Measurements from ENCODE around the gene RER1.
"Not testable (repeated sequence)": the region's sequence is repeated elsewhere in the genome, so short reads cannot be mapped to it uniquely, and the experiment has no call there.

RER1 gene

DNA sequence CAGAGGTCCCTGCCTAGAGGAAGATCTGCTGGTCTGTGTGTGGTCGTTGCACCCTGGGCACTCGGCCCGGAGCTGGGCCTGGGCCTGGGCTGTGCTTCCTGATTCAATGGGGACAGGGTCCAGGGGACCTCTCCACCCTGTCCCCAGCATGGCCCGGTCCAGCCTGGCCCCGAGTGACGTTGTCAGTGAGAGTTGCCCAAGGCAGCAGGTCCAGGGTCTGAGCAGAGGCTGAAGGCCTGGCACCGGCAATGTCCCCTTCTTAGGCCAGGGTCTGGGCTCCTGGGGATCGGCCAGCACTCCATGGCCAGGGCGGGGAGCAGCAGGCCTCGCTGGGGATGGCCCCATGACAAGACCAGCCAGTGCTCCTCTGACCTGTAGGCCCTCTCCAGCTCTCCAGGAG, 36.3 kb downstream of the RER1 start:
- DNase-seq (ENCODE audit: low read depth in 2 of 2), result no peak

DNA sequence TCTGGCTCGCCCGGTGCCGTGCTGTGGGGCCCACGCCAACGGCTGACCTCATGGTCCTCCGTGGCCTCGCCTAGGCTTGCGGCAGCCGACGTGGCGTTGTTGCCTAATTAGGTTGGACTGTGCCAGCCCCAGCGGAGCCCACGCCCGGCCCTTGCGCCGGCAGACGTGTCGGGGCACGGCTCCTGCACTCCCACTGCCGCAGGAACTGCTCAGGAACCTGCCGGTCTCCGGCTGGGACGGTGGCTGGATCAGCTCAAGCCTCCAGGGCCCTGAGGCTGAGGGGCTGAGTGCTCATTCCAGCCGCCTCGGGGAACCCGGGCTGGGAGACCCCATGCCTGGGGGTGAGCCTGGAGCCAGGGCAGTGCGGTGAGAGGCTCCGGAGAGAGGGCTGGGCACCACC, 36.8 kb downstream of the RER1 start:
- no peak for DNase-seq (ENCODE audit: low read depth in 2 of 2)

DNA sequence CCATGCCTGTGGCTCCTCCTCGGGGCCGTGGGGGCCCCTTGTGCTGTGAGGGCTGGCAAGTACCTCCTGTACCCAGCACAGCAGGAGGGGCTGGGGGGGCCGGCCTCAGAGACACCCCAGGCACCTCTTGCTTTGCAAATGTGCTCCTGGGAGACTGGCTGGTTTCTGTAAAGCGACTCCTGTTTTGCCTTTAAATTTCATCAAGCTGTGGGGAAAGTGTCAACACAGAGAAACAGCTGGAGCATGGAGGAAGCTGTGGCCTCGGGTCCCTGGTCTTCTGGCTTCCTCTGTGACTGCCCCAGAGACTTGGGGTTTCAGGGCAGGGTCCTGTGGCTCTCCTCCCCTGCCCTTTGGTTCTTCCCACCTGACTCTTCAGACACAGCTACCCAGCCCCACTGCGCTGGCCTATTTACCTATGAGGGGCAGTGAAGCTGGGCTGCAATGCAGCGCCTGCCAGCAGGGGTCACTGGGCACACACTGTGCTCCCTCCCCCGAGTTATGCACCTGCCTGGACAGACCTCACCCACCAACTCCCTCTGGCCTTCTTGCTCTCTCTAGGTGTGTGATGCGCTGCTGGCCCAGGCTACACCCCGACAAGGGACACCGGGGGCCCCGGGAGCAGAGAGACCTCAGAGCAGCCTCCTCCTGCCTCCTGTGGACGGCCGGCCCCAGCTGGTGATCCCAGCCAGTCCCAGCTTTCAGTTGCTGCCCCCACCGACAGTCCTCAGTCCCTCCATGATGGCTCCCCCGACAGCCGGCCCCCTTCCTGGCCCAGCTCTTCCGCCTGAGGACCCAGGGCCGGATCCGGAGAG, 38.3 kb downstream of the RER1 start:
- no peak for DNase-seq (ENCODE audit: low read depth in 2 of 2)

DNA sequence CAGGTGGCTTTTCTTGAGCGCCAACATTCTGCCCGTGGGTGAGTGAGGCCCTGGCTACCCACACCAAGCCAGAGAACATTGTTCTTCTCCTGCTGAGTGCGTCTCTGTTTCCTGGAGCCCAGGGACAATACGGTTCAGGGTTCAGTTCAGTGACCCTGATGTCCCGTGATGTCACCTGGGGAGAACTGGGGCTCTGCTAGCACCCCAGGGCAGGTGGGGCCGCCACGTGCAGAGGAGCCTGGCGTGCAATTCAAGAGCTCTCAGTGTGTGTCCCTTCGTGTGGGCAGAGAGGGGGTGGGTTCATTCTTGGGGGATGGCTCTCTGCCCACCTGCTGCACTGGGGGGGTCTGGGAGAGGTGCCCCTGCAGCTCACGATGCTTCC, 38.9 kb downstream of the RER1 start:
- no peak for DNase-seq (ENCODE audit: low read depth in 2 of 2)

DNA sequence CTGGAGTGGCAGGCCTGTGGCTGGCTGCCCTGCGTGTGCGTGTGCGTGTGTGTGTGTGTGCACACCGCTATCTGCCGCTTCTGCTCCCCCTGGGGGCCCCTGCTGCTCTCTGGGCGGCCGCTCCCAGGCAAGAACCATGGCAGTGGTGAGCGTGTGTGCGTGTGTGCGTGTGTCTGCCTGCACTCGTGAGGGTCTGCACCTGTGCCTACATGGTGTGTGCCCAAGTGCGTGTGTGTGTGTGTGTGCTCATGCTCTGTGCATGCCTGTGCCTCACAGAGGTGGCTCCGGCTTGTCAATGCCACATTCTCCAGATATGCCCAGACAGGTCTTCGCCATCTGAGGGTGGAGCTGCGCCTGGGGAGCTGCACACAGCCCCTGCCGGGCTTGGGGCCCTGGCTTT, 39.5 kb downstream of the RER1 start:
- DNase-seq (ENCODE audit: low read depth in 2 of 2), result no peak

DNA sequence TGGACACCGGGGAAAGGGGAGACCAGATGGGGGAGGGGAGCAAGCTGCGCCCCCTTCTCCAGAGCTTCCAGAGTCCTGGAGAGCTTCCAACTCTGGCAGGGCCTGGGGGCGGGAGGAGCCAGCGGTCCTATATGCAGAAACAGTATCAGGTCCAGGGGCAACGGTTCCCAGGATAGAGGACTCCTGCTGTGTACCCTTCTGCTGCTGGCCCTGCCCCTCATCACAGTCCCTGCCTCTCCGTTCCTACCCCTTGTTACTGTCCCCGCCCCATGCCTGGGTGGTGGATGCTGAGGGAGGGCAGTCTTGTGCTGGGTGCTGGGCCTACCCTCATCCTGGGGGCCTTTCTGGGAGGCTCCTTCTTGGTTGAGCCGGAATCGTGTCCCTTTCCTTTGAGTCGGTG, 39.9 kb downstream of the RER1 start:
- no peak for DNase-seq (ENCODE audit: low read depth in 2 of 2)

DNA sequence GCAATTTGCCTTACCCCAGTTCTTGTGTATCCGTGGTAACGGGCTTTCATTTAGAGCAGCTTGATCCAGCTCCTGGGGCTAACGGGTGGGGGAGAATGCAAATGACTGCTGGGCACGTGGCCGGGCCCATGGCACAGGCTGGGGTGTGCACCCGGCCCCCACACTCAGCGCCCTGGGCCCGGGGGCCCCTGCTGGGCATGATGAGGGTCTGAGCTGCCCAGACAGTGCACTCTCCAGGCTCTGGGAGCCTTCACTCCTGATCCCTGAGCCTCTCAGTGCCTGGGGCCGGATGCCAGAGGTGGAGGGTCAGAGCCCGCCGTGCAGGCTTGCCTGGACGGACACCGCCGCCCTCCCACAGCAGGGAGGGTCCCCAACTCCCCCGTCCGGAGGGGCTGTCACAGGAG, 40.8 kb downstream of the RER1 start:
- DNase-seq (ENCODE audit: low read depth in 2 of 2), result no peak

DNA sequence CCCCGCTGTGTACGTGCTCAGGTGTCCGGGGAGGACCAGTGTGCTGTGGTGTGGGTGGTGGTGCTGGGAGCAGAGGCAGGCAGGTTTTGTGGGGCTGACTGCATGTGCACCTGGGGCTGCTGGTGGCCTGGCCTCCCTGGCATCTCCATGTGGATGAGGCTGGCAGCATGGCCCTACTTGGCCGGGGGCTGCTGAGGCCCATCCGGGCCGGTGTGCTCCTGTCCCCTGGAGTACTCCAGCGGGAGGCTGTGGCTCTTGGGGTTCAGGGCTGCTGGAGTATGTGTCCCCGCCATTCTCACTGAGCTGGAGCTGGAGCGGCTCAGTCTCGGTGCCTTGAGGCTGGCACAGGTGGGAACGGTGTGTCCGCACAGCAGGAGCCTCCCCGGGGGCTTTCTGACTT, 41.6 kb downstream of the RER1 start:
- no peak for DNase-seq (ENCODE audit: low read depth in 2 of 2)

DNA sequence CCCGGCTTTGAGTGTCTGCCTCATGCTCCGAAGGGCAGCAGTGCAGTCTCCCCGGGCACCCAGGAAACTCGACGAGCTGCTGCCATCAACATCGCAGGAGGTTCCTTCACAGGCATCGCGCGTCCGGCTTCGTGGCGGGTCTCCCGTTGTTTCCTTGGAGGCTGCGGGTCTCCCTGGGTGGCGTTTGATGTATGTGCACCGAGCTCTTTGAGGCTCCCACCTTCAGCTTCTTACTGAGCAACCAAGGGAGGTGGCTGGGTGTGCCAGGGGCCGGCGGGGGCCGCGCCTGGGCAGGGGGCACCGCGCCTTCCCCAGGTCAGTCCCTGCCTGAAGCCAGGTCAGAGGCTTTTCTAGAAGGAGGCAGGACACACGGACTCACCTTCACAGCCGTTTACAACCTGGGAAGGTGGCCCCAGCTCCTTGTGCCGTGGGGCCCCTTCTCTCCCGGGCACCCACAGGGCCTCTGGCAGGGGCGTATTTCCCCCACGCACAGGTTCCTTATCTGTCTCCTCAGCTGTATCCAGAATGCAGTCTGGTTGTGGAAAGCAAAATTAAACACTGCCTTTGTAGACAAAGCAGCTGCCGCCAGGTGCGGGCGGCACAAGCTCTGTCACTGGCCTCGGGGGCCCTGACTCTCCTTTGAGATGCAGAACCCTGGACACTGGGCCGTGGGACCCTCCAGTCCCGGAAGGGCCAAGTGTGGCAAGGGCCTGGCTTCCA, 42.5 kb downstream of the RER1 start:
- no peak for DNase-seq (ENCODE audit: low read depth in 2 of 2)

DNA sequence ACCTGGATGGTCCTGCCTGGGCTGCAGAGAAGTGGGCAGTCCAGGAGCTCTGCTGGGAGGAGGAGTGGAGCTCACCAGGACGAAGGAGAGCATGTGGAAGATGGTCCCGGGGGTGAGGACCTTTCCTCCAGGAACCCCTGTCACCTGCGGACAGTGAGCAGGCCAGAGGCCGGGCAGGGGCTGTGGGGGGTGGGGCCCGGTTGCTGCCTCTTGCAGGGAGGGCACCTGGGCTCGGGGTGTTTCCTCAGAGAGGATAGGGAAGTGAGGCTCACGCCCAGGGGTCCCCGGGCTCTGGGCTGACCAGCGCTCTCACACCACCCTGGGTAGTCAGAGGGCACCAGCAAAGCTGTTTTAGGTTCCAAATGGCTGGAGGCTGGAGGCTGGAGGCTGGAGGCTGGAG, 43.5 kb downstream of the RER1 start:
- no peak for DNase-seq (ENCODE audit: low read depth in 2 of 2)

DNA sequence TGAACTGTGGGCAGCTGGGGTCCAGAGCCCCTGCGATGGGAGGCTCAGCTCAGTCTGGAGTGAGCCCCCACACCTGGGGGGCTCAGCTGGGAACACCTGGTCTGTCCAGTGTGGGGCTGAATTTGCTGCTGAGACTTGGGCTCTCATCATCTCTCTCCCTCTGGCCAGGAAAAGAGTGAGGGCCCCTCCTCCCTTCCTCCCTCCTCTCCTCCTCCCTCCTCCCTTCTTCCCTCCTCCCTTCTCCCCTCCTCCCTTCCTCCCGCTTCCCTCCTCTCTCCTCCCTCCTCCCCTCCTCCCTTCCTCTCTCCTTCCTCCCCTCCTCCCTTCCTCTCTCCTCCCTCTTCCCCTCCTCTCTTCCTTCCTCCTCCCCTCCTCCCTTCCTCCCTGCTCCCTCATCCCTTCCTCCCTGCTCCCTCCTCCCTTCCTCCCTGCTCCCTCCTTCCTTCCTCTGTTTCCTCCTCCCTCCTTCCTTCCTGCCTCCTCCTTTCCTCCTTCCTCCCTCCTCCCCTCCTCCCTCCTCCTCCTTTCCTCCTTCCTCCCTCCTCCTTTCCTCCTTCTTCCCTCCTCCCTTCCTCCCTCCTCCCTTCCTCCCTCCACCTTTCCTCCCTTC, 44.2 kb downstream of the RER1 start:
- no peak for DNase-seq (ENCODE audit: low read depth in 2 of 2)

DNA sequence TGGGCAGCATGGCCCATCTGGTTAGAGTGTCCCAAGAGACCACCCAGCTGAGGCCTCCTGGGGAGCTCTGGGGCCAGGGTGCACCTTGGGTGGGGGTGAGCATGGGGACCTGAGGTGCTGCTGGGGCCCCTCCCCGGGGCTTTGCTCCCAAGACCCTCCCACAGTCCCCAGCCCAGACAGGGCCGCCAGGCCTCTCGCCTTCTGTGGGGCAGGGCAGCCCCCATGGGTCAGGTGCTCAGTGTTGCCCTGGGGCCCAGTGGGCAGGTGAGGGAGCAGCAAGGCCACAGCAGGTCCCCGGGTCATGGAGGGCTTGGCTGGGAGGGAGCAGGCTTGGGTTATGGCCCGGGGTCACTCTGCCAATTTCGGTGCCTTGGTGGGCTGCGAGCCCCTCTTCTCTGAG, 45.2 kb downstream of the RER1 start:
- DNase-seq (ENCODE audit: low read depth in 2 of 2), result no peak

DNA sequence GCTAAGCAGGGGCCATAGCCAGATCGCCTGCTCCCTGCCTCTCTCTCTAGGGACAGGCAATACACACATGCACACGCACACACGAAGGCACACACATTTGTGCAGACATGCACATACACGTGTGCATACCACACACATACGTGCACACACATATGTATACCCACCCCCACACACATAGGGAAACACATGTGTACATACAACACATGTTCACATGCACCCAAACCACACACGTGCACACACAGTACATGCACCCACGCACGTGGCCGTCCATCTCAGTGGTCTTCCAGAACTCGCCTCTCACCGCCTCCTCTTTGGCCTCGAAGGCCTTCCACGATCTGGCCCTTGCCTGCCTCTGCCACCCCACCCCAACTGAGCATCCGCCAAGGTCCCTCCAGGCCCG, 46.0 kb downstream of the RER1 start:
- no peak for DNase-seq (ENCODE audit: low read depth in 2 of 2)

DNA sequence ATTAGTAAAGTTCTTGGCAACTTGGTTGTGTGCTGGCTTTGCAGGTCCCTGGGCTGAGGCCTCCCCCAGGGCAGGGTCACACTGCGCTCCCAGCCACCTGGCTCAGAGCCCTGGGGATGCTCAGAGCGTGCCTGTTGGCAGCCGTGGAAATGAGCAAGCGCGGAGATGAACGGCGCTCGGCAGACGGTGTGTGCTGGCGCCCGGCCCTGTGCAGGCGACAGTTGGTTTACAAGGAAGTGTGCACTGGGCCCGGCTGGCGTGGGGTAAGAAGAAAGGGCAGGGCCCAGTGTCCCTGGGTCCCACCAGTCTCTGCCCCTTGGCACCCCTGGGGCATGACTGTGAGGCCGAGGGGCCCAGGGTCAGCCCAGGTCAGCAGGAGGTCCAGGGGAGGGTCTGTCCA, 46.4 kb downstream of the RER1 start:
- no peak for DNase-seq (ENCODE audit: low read depth in 2 of 2)

DNA sequence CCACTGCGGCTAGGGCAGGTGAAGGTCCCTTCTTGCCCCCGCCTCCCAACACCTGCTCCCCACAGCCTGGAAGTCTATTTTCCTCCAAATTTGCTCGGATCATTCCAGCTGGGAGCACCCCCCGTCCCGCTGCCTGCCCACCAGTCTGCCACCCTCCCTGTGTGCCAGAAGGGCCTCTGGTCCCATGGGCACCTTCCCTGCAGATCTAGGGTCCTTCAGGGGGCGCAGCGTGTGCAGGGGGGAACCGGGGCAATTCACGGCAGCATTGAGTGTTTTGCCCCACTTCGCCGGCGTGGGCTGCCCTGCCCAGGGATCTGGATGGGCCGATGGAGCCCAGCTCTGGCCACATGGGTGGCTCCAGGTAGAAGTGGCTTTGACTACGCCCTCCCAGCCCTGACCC, 47.0 kb downstream of the RER1 start:
- DNase-seq (ENCODE audit: low read depth in 2 of 2), result no peak

DNA sequence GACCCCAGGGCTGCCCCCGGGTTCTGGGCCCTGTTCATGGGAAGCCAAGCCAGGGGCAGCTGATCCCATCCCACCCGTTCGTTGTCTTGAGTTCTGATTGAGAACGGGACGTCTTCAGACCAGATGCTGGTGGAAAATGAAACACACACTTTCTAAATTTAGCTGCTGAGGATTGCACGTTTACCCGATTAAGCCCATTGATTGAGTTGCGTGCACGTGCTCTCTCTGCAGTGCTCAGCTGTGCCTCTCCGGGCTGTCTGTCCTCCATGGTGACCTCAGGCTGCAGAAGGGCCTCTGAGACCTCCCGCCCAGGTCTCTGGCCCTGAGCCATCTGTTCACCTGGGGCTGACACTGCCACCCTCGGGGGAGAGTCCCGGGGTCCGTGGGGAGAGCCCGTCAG, 47.7 kb downstream of the RER1 start:
- DNase-seq (ENCODE audit: low read depth in 2 of 2), result no peak

DNA sequence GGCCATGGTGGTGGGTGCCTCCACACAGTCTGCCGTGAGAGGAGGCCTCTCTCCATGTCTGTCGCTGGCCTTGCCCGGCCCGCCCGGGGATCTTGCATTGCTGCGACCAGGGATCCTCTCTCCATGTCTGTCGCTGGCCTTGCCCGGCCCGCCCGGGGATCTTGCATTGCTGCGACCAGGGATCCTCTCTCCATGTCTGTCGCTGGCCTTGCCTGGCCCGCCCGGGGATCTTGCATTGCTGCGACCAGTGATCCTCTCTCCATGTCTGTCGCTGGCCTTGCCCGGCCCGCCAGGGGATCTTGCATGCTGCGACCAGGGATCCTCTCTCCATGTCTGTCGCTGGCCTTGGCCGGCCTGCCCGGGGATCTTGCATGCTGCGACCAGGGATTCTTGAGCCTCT, 48.7 kb downstream of the RER1 start:
- not testable (repeated sequence) for DNase-seq (ENCODE audit: low read depth in 2 of 2)

DNA sequence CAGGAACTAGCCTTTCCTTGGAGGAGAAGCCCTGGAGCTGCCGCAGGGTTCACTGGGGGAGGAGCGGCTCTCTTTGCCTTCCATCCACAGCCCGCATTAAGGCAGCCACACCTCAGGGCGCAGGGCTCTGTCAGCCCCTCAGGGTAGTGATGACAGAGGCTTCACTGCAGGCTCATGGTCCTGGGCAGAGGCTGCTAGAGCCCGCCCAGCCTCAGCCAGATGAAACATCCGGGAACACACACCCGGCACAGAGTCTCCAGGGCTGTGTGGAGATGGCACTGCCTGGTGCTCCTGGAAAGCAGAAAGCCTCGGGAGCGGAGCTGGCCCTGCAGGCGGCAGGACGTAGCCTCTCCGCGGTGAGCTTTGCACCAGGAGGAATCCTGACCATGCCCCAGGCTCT, 50.1 kb downstream of the RER1 start:
- no peak for DNase-seq (ENCODE audit: low read depth in 2 of 2)

DNA sequence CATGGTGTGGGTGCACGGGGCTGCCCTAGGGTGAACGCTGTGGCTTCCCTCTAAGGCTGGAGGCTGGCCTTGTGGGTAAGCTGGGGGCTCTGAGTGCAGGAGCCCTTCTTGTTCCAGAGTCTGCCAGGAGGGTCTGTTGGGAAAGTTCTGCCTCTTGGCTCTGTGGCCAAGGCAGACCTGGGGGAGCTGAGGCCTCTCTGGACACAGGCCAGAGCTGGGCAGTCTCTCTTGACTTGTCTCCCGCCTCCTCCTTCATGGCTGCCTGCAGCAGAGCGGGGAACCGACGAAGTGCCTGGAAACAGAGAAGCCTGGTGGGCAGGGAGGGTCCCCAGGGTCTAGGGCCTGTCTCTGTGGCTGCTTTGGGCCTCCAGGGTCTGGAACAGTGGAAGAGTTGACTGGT, 51.0 kb downstream of the RER1 start:
- no peak for DNase-seq (ENCODE audit: low read depth in 2 of 2)

DNA sequence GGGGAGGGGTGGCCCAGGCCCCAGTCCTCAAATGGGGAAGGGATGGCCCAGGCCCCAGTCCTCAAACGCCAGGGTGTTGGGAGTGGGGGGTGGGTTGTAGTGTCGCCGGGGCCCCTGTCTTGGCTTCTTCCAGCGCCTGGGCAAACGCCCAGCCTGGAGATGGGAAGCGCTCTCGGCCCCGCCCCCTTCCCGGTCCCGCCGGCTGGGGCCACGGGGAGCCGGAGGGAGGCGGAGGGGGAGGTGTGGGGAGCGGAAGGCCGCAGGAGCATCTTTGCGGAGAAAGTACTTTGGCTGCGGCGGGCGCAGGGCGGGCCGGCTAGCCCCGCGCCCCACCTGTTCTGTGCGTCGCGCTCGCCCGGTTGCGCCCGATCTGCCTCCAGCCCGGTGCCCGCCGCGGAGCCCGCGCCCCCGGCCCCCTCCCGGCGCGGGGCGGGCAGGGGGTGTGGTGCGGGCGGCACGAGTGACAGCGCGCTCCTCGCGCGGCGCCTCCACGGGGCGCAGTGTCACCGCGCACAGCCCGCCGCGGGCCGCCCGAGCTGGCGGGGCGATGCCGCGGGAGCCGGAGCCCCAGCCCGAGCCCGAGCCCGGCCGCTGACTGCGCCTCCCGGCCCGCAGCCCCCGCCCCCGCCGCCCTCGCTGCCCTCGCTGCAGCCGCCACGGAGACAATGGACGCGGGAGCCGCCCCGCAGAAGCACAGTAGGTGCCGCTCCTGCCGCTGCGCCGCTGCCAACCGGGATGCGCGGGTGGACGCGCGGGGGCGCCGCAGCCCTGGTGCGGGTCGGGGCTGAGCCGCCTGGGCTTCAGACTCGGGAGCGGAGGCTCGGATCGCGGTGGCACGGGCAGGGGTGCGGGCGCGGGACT, 51.9 kb downstream of the RER1 start:
- peak in 1 of 2 donors; percentile 8 for DNase-seq (ENCODE audit: low read depth in 2 of 2)

DNA sequence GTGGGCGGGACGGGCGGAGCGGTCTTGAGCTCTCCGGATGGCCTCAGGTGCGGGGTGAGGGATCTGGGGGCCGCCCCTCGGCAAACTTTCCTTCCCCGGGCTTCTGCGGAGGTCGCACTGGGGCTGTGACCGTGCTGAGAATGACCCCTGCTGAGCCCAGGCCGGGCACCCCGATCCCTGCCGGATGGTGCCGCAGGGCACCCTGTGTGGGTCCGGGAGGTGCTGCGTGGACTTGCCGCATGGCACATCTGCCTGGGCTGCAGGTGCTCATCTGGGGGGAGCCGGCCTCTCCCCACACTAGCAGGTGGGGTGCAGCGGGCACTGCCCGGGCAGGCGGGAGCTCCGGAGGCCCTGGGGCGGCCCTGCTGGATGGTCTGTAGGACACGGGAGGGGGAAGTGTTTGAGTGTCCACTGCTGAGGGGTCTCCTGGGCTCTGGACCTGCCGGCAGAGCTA, 52.5 kb downstream of the RER1 start:
- no peak for DNase-seq (ENCODE audit: low read depth in 2 of 2)

DNA sequence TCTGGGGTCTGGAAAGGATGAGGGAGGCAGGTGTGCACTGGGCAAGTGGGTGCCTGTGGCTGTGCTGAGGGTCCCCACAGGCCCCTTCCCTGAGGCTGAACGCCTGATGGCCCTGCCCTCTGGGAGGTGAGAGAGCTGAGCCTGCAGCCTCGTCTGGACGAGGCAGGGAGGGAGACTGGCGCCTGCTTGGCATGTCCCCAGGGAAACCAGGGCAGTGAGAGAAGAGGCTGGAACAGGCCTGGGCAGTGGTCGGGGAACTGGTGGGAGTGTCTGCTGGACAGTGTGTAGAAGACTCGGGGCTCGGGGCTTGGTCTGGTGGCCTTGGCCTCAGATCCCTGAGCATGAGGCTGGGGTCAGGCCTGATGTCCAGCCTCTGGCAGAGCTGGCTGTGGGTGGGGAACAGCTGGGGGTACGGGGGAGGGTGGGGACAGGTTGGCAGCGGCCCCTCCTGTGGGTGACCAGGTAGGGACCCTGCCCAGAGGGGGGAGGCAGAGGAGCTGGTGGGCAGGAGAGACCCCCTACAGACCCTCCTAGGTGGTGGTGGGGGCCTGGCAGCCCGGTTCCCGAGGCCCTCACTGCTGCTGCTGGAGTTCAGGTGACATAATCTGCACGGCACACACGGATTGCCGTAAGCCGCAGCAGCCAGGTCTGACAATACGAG, 53.7 kb downstream of the RER1 start:
- DNase-seq (ENCODE audit: low read depth in 2 of 2), result no peak
